ENCODE data around the gene SH2B3.

Gene SH2B3

DNA sequence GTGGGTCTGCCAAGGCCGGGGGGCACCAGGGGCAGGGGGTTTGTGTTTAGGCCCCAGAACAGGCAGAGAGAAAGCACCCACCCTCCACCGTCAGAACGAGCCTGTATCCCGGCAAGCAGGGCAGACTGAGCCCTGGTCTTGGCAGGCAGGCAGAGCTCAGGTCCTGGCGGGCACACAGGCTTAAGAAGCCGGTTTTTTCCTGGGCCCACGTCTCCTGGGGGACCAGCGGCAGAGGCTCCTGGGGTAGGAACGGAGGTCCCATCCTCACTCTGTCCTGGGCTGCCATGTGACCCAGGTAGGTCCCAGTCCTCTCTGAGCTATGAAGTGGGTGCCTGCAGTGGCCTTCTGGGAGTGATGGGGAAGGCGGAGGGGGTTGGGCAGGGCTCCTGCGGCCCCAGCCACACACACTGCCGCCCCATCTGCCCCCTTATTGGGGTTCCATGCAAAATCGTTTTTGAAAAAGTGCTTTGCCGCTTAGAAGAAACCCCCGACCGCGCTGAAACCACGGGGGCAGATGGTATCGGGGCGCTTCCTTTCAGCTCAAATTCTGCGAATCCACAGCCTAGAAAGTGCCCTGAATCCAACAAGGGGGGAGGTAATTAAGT lies 24.2 kb downstream of the SH2B3 start:
- no peak for DNase-seq

DNA sequence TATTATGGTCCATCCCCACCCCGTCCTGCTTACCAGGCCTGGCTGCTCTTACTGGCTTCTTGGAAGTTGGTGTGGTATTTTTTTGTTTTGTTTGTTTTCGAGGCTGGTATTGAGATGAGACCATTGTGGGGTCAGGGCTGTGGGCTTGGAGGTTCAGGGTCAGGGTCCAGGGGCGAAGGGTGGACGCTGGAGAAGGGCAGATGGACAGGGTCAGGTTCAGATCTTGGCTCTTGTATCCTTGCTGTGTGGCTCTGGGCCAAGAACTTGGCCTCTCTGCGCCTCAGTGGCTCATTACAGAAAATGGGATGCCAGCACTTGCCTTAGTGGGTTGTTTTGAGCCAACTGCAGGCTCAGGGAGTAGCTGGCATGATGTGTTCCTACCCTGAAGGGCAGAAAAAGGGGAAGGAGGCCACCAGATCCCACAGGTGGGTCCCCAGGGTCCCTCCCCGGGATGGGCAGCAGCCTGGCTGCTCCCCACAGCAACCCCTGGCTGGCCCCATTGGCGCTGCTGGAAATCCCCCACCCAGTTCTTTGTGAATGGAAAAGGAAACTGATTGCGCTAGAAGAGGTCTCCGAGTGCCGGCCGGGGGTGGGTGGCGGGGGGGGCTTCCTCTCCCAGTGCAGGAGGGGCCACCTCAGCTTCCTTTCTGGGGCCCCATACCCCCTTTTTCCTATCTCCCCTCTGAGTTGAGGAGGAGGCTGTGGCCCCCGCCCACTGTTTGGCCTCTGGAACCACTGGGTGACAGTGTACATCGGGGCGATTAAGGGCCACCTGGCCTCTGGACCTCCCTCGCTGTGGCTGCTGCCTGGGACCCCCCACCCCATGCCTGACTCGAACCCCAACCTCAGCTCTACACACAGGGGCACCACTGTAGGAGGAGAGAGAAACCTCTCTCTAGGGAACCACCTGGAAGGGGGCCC lies 25.0 kb downstream of the SH2B3 start:
- DNase-seq, result no peak

DNA sequence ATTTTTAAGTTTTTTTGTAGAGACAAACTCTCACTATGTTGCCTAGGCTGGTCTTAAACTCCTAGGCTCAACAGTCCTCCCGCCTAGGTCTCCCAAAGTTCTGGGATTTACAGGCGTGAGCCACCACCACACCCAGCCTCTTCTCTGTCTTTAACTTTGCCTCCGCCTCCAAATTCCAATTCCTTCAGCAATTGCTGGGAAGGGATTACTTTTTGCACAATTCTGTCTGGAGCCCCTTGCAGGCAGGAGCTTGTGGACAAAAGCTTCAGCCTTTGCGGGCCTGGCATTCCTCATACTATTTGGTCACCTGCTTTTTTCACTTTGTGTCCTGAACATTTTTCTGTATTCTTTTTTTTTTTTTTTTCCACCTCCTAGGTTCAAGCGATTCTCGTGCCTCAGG lies 26.0 kb downstream of the SH2B3 start:
- DNase-seq, result no peak

DNA sequence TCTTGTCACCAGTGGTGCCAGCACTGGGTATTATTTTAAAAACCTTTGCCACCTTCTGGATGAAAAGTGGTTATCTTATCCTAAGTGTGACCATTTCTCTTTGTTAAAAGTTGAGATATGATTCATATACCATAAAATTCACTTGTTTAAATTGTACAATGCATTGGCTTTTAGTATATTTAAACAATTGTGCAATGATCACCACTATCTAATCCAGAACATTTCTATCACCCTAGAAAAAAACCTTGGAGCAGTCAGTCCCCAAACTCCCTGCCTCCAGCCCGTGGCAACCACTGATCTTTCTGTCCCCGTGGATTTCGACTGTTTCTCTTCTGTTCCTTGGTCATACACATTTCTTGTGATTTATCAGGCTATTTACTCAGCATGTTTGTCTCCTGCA lies 28.3 kb downstream of the SH2B3 start:
- DNase-seq, result no peak

DNA sequence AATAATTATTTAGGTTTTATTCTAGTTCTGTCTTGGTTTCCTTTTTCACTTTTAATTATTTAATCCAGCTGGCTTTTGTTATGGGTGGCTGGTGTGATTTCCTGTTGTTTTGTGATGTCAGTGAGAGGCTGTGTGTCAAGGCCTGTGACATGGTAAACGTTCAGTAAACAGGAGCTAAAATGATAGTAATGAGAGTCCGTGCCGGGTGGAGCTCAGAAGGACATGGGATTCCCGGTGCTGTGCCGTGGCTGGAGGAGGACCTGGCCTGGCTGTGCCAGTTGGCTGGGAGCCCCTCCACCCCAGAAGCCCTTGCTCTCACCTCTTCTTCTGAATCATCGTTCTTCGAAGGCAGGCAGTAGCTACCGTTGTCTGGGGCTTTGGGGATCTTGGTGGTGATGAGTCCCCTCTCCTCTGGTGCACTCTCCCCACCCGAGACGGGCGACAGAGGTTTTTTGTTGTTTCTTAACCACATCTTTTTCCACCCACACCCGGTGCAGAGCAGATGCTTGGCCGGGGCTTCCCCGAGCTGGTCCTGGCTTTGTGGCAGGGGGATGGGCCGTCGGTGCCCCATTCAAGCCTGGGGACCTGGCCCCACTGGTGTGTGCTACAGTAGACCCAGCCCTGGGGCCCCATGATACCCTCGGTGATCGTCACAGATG lies 29.1 kb downstream of the SH2B3 start:
- peak; percentile 80 for DNase-seq

DNA sequence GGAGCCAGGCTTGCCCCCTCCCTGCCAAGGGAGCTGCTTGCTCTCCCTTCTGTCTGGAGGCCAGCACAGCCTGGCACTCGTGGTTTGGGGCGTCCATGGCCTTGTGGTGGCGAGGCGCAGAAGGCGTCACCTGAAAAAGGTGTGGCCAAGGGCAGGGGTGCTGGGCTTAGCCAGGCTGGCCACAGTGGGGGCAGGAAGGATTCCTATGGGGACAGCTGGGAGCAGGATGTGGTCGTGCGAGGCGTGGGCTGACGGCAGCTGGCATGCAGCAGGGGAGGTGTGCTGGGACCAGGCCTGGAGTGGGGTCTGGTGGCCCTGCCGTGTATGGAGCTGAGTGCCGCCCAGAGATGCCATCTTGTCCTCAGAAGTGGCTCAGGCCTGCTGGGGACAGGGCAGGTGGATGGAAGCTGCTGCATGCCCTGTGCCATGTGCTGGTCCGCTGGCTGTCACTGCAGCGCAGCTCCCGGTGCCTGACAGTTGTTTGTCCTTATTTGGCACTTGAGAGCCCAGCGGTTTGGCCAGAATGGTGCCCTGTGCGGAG lies 30.0 kb downstream of the SH2B3 start:
- no peak for DNase-seq

DNA sequence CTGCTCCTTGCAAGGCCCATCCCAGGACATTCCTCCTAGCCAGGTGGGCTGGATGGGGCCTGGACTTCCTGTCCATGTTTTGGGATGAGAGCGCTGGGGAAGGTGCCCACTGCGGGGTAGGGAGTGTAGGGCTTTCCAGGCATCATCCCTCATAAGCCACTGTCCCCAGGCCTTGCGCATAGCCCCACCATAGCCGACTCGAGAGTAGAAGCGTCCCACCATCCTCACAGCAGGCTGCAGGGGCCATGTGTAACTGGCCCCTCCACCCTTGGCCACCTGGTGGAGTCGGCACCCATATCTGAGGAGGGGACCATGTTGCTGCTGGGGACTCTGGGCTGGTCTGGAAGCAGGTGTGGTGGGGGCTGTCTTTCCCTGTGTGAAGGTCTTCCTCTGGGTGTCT lies 30.5 kb downstream of the SH2B3 start:
- no peak for DNase-seq

DNA sequence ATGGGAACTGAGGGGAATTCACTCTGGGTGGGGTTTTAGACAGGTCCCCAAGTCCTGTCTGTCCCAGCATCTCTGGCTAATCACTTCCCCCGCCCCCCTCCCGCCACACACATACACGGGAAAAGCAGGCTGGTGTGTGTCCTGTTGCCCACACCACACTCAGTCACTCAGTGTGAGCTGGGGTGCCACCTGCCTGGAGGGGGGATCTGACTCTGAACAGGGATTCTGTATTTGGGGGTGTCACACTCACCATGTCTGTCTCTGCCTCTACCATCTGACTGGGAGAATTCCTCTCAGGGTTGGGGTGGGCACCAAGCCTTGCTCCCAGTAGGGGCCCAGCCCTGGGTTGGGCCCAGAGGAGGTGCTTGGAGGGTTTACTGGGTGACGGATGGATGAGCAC lies 31.1 kb downstream of the SH2B3 start:
- no peak for DNase-seq

DNA sequence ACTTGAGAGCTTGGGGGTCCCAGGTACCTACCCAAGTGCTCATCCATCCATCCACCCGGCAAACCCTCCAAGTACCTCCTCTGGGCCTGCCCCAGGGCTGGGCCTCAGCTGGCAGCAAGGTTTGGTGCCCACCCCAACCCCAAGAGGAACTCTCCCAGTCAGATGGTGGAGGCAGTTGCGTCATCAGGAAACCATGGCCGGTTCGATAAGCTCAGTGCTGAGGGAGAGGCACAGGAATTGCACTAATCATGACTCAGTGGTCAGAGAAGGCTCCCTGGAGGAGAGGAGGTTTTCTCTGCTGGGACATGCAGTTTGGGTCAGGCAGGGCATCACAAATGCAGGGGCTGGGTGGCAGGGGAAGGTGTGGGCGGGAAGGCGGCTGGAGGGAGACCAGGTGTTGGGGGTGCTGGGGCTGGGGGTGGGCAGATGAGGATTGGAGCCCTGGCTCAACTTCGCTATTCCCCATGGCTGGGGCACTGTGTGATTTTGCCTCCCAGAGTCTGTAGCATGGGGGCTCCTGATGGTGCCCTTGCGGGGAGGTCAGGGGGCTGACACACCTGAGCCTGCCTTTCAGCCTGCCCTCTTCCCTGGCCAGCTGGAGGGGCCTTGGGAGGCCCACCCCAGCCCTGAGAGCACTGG lies 32.2 kb downstream of the SH2B3 start:
- DNase-seq, result no peak

DNA sequence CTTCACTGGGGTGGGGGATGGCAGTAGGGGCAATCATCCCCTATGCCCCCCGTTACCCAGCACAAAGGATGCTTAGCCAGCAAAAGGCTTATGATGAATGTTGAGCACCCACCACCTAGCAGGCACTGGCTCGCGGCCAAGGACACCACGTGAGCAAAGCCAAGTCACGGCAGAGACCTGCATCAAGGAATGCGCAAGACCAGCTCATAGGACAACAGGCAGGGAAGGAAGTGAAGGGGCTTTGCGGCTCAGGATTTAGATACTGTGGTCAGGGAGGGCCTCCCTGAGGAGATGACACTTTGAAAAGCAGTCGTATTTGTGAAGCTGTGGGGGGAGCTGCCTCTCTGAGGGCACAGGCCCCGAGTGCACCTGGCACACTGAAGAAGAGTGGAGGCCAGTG lies 32.8 kb downstream of the SH2B3 start:
- DNase-seq, result no peak

DNA sequence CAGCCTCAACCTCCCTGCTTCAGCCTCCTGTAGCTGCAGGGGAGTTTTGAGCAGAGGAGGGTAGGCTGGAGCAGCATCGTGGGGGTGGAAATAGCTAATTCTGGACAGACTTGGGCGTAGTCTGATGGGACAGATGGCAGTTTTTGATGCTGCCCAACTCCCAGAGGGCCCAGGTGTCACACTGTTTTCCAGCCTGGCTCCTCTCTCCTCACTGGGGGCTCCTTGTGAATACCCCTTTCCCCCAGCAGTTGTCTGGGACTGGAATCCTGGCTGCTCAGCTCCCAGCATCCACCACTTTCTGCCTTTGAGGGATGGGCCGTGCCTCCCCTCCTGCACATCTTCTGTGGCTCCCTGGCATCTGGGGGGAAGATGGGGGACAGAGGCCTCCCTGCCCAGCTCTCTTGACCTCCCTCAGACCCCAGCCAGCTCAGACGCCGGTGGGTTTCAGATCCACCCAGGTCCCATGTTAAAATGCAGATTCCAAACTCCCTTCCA lies 34.0 kb downstream of the SH2B3 start:
- DNase-seq, result no peak

DNA sequence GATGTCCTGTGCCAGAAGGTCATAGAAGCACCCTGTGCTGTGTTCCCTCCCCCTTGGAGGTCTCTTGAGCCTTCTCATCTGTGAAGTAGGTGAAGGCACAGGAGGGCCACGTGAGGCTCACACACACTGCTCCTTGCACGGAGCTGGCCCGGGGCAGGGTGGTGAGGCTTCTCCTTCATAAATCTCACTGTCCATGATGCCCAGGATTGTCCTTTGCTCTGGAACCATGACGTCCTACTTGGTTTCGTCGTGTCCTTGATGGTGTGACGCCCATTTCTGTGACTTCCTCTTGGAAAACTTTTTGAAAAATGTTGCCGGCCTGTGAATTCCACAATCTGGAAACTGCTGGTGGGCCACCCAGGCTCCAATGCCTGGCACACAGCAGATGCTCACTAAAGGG lies 34.4 kb downstream of the SH2B3 start:
- no peak for DNase-seq

DNA sequence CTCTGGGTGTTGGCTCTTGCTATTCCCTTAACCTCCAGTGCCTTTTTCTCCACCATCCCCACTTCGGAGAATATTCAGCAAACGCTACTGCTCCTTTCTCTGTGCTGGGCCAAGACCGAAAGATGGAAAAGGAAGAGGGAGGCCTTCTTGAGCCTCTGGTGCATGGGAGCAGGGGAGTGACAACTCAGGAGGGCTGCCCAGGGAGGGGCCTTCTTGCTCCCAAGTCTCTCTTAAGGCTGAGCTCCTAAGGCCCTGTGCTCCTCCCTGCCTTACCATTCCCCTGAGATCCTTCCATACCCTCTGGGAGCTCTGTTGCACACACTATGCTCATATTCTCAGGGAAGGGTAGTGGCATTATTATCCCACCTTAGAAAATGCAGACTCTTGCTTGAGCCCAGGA lies 34.9 kb downstream of the SH2B3 start:
- DNase-seq, result no peak

DNA sequence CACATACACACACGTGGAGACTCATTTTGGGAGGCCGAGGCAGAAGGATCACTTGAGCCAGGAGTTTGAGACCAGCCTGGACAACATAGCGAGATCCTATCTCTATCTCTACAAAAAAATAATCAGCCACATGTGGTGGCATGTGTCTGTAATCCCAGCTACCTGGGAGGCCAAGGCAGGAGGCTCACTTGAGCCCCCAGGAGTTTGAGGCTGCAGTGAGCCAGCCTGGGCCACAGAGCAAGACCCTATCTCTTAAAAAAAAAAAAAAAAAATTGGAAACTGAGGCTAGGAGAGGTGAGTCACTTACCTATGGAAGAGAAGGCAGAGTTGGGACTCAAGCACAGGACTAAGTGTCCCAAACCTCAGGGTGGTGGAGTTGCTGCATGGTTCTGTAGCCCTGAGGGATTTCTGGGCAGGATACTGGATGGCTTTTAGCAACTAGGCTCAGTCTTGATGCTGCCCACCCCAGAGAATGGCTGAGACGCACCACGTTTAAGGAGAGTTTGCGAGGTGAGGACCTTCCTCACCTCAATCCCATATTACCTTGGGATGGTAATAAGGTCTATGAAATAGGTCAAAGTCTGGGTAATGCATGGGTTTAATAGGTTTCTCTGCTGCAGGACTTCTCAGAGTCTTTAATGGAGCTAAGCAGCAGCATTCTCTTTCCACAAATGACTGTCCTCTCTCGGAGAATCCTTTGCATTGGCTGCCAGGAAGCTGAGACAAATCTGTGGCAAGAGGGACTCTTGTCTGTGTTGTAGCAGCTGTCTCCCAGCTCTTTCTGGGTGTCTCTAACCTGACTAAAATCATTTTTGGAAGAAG lies 35.6 kb downstream of the SH2B3 start:
- no peak for DNase-seq

DNA sequence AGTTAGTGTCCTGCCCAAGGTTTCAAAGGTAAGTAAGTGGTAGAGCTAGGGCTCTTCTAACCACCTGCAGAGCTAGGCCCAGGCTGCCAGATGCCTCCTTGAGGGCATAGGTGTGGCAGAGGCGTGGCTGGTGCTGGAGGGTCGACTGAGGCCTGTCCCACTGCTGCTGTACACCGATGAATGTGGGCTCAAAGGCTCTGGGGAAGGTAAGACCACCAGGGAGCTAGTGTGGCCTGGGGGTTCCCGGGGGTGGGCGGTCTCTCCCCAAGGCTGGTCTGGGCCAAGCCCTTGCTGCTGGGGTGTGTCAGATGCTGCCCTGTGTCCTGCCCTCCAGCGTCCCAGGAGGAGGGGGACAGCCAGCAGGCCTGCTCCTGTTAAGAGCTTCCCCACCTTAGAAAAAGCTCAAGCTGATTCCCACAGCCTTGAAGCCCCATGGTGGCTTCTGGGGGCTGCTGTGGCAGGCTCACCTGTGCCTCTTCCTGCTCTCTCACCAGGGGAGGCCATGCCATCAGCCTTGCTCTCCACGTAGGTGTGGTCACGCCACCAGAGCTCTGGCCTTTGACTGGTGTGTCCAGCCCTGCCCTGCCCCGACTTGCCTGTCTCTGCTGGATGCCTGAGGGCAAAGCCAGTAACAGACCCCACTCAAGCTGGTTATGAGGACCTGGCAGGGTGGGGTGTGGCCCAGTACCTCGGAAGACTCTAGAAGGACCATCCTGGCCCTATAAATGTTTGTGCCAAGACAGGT lies 36.8 kb downstream of the SH2B3 start:
- DNase-seq, result no peak

DNA sequence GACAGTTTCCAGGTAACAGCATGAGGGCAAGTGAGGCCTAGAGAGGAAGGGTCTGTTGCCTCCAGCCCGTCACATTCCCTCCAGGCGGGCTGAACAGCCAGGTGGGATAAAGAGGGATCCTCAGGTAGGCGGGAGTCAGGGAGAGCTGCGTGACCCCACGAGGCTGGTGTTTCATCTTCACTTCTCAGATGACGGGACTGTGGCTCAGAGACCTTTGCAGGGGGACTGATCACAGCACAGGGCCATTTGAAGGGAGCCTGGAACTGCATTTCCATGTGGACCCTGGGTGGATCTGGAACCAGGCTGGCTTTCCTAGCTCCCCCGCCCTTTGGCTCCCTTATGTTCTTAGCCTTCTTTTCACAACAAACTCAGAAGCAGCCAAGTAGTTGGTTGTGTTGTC lies 37.4 kb downstream of the SH2B3 start:
- DNase-seq, result no peak

DNA sequence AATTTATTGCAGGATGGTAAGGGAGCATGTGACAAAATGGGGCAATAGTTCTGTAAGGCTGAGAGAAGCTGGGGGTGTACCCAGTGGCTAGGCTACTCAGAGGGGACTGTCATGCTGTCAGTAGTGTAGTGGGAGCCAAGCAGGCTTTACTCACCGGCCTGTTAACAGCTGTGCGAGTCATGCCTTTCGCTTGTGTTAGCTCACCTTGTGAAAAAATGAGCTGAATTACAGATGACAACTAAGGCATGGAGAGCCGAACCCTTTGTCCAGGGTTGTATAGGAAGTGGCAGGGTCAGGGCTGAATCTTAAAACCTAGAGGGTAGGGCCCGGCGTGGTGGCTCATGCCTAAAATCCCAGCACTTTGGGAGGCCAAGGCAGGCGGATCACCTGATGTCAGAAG lies 37.9 kb downstream of the SH2B3 start:
- no peak for DNase-seq

DNA sequence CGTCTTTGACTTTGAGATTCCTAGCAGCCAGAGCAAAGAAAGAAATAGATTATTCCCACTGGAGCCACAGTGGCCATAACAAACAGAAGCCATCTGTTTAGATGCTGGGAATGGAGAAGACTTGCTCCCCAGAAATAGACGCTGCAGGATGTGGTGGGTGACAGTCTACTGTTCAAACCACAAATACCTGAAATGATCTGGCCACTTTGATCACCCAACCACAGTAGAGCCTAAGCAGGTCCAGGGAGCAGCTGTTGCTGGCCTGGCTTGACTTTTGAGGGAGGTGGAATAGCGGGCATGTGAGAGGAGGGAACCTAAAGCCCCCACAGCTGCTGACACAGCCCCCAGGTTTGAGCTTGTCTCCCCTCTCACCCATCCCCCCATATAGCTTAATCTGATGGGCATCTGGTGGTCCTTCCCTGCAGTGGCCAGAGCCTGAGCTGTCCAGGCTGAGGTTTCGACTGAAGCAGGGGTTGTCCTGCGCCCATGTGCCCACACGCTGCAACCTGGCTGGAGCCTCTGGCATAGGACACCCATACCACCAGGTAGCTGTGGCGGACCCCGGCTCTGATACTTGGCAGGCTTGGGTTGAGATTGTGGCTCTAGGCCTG lies 38.7 kb downstream of the SH2B3 start:
- DNase-seq, result no peak

DNA sequence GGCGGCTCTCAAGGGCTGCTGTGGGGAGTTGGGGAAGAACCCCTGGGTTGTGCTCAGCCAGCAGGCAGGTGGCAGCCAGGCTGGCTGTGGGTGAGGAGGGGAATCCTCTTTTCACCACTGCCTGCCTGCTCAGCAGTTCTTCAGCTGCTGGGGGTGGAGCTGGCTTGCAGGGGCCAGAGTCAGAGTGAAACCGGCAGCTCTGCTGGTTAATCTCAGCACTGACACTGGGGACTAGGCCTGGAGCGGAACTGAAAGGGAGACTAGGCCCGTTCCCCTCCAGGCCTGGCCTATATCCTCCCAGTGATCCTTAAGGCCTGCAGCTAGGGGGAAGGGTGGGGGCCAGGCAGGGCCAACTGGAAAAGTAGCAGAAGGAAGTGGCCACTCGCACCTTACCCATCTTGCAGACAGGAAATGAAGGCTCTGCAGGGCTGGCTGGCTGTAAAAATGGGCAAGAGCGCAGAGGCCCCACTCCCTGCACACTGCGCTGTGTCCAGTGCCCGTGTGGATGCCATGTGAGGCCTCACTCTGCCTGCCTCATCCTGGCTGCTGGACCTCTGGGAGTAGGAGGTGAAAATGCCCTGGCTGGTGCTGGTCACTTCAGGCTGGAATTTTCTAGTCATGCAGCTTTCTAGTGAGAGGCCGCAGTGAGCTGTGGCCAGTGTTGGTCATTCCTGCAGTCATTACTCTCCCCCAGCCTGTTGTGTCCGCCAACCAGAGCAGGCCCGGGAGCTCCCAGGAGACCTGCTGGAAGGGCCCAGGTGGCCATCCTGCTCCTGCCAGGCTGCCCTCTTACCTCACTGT lies 39.4 kb downstream of the SH2B3 start:
- DNase-seq, result no peak
